GM21786 (cell line): Measurements from ENCODE around the gene TMEM69.
"Not testable (repeated sequence)": the region's sequence is repeated elsewhere in the genome, so short reads cannot be mapped to it uniquely, and the experiment has no call there.

ENCODE experiments used
- ATAC-seq: cut with Tn5 transposase; IDR thresholded peaks from one replicate; pipeline ENCODE4 v1.9.1; 2021; ENCODE audit not compliant: unreplicated experiment

Gene TMEM69

GRCh38 chr1:45730780-45731319, 42.9 kb downstream of the TMEM69 start:
- ATAC-seq: no peak

- ATAC-seq: no peak
These were observed 51.2 kb downstream of the TMEM69 start for GRCh38 chr1:45739137-45739536.

- not testable (repeated sequence) for ATAC-seq
These were observed 51.7 kb downstream of the TMEM69 start for GRCh38 chr1:45739641-45740156.
